Choroid plexus epithelial cell (primary cell): ENCODE data around the gene RASAL2.

Experiments used
- DNase-seq: peaks from one replicate; pipeline ENCODE4 v3.0.0-alpha.2; 2010; ENCODE audit warnings: low read depth
- H3K4me3 ChIP-seq: 2 replicates; pipeline ENCODE4 v1.5.1; 2011; ENCODE audit warnings: low read depth, mild to moderate bottlenecking, control low read depth, low read length, moderate library complexity
- TF ChIP-seq, protein P1 (sequence below): conservative IDR thresholded peaks from 2 replicates; pipeline ENCODE4 v1.5.1; 2011; ENCODE audit warnings: low read depth, mild to moderate bottlenecking, control low read depth, inconsistent platforms, low read length, moderate library complexity

The RASAL2 gene

DNA sequence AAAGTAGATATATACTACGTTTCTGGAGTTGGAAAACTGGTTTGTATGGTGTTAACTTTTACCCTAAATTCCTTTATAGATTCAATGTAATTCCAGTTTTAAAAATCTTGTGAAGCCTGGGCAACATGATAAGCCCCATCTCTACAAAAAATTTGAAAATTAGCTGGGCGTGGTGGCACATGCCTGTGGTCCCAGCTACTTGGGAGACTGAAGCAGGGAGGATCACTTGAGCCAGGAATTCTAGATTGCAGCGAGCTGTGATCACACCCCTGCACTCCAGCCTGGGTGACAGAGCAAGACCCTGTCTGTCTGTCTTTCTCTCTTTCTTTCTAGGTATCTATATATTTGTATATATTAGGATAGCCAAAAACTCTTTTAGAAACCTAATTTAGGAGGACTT is 260.9 kb downstream of the RASAL2 start:
- TF ChIP-seq, protein P1, sequence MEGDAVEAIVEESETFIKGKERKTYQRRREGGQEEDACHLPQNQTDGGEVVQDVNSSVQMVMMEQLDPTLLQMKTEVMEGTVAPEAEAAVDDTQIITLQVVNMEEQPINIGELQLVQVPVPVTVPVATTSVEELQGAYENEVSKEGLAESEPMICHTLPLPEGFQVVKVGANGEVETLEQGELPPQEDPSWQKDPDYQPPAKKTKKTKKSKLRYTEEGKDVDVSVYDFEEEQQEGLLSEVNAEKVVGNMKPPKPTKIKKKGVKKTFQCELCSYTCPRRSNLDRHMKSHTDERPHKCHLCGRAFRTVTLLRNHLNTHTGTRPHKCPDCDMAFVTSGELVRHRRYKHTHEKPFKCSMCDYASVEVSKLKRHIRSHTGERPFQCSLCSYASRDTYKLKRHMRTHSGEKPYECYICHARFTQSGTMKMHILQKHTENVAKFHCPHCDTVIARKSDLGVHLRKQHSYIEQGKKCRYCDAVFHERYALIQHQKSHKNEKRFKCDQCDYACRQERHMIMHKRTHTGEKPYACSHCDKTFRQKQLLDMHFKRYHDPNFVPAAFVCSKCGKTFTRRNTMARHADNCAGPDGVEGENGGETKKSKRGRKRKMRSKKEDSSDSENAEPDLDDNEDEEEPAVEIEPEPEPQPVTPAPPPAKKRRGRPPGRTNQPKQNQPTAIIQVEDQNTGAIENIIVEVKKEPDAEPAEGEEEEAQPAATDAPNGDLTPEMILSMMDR: no peak
- no peak overlapping the region for H3K4me3 ChIP-seq
- DNase-seq: no peak

DNA sequence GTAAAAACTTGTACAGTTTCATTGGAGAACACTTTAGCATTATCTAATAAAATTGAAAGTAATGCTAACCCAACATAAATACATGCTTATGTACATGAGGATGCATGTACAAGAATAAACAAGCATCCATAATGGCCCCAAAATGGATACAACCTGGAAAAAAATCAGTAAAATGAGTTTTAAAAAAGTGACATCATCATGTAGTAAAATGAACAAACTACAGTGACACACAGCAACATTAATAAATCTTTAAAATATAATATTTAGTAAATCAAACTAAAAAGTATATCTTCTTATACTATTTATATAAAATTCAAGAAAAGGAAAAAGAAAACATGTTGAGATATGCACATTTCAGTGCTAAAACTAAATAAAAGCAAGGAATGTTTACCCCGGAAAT is 262.4 kb downstream of the RASAL2 start:
- no peak overlapping the region for H3K4me3 ChIP-seq
- no peak for DNase-seq
- TF ChIP-seq, protein P1: no peak

DNA sequence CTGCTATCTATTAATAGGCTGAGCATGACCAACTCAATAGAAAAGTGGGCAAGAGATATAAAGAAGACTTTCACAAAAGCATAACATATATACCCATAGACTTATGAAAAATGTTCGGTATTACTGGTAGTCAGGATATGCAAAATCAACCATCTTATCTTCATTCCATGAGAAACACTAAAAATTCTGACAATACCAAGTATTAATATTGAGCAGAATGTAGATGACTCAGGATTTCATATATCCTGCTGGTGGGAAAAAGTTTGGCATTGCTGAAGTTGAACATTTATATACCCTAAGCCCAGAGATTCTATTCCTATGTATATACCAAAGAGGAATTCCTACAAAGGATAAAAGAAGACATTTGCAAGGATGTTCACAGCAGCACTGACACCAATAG is 264.6 kb downstream of the RASAL2 start:
- DNase-seq: peak; percentile 23
- no peak overlapping the region for H3K4me3 ChIP-seq
- TF ChIP-seq, protein P1: no peak

DNA sequence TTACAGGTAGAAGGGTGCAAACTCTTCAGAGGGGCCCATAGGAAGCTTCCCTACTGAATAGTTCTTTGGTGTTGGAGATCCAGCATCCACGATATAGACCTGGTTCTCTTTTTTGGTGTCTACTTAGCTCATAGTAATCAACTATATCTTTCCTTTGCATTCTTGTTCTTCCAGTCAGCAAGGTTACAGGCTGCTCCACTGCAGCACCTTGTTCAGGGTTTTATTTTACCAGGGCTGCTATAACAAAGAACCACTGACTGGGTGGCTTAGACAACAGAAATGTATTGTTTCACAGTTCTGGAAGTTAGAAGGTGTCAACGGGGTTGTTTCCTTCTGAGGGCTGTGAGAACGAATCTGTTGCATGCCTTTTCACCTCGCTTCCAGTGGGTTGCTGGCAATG is 266.5 kb downstream of the RASAL2 start:
- TF ChIP-seq, protein P1: no peak
- no peak overlapping the region for H3K4me3 ChIP-seq
- no peak for DNase-seq

DNA sequence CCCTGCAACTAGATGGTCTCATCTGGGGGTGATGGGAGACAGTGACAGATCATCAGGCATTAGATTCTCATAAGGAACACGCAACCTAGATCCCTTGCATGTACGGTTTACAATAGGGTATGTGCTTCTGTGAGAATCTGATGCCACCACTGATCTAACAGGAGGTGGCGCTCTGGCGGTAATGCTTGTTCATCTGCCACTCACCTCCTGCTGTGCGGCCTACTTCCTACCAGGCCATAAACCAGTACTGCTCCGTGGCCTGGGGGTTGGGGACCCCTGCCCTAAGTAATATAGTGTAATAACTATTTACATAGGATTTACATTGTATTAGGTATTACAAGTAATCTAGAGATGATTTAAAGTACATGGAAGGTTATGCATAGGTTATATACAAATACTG is 267.9 kb downstream of the RASAL2 start:
- H3K4me3 ChIP-seq: no peak overlapping the region
- TF ChIP-seq, protein P1: no peak
- DNase-seq: no peak

DNA sequence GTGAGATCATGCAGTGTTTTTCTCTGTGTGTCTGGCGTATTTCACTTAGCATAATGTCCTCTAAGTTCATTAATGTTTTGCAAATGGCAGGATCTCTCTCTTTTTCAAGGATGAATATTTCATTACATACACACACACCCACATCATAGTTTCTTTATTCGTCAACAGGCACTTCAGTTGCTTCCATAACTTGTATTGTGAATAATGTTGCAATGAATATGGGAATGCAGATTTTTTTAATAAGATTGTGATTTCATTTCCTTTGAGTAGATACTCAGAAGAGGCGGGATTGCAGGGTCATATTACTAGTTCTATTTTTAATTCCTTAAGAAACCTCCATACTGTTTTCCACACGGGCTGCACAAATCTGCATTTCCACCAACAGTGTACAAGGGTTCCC is 268.8 kb downstream of the RASAL2 start:
- H3K4me3 ChIP-seq: no peak overlapping the region
- peak; percentile 40 for DNase-seq
- TF ChIP-seq, protein P1: no peak

DNA sequence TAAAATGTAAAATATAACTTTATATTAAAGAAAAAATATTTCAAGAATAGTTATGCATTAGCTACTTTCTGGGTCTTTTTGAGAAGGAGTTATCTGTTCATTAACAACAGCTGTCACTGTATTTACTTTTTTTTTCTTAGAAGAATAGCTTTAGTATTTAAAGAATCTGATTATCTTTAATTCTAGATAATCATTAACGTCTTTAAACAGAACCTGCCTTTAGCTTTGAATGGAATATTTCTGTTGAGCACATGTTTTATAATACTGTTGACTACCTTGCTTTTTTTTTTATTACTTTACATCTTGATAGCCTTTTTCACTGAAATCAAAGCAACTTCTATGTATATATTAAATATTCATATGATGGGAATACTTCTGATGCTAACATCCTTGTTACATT is 270.9 kb downstream of the RASAL2 start:
- no peak for DNase-seq

More for the DNA sequence above, 270.9 kb downstream of the RASAL2 start:
- TF ChIP-seq, protein P1: no peak
- H3K4me3 ChIP-seq: no peak overlapping the region
